ENCODE results near the gene MRPL53. TPM values are rescaled to one million over a fixed set of nuclear protein-coding genes. Genes with fewer than 3 reads are reported as not detected.
A peak's percentile ranks its signal among the peaks of the same experiment; 100 is the strongest.

MRPL53 gene
- total and polyA plus RNA-seq, 9 of the 15 experiments (the other 6 are each of a cell fraction or from before 2014, with no cell fraction given): 11.5 to 87.9 (median 41.1) TPM

GRCh38 chr2:74439803-74440377, 32.6 kb downstream of the MRPL53 start (continued):
- TF ChIP-seq SMARCE1 (IDR thresholded peaks at IDR 0.05) (peak; percentile 35; the same call in 1 of the 2 replicates), MAFK (IDR thresholded peaks at IDR 0.05; ENCODE audit: low read length) (0 out of 2 replicates have a peak, but pooled peaks have one; percentile 9), DMBX1 (CRISPR knock-in tag; IDR thresholded peaks at IDR 0.05; ENCODE audit: borderline replicate concordance) (no peak), TRIM25 (IDR thresholded peaks at IDR 0.05; ENCODE audit: borderline replicate concordance) (0 out of 2 replicates have a peak, but pooled peaks have one; percentile 64), TAF7 (tag; IDR thresholded peaks at IDR 0.05) (peak; percentile 10; the same call in 1 of the 2 replicates), ATF1 (CRISPR knock-in tag; IDR thresholded peaks at IDR 0.05) (no peak), ATF1 (tag; IDR thresholded peaks at IDR 0.05) (no peak), ZNF445 (CRISPR knock-in tag; IDR thresholded peaks at IDR 0.05; ENCODE audit: low read depth) (no peak)

GRCh38 chr2:74439373-74439772, 33.1 kb downstream of the MRPL53 start:
- Histone ChIP-seq H3K27ac (ENCODE audit: extremely low read depth, low read depth, low read length) (no peak overlapping the region), H3K4me3 (peak overlapping the region; percentile 41; the same call in 1 of the 2 replicates), H3K79me2 (ENCODE audit: control insufficient read depth, insufficient read depth, low read length) (no peaks in the 10 kb centered on the region), H4K20me1 (replicated peaks; ENCODE audit: control insufficient read depth, insufficient read depth, low read length) (no peaks in the 10 kb centered on the region), H3K27me3 (ENCODE audit: control insufficient read depth in 2 of 2, insufficient read depth in 2 of 2, low read length in 2 of 2) (no peaks in the 10 kb centered on the region), H3K36me3 (ENCODE audit: control insufficient read depth, insufficient read depth, low read length) (no peaks in the 10 kb centered on the region), H3K4me1 (replicated peaks in 1 of 2; ENCODE audit: control insufficient read depth in 2 of 2, insufficient read depth in 2 of 2, low read length in 2 of 2) (peaks cover 21 to 45% of the 10 kb centered on the region in 2 experiments; a peak in 4 of 5 replicates), H2AFZ (ENCODE audit: low read depth, low read length) (peak overlapping the region; percentile 98), H3K9ac (ENCODE audit: insufficient read depth in 1 of 2, low read depth in 2 of 2, low read length in 2 of 2) (peak overlapping the region; percentile 65 to 94; a peak in 3 of 4 replicates), H3K9me3 (replicated peaks; ENCODE audit: control insufficient read depth, insufficient read depth, low read depth, low read length) (no peaks in the 10 kb centered on the region), H3K9me1 (ENCODE audit: control insufficient read depth, insufficient read depth, low read length) (no peaks in the 10 kb centered on the region), H3K4me2 (ENCODE audit: insufficient read depth, low read length) (peak overlapping the region; percentile 87; the same call in 1 of the 2 replicates)
- in situ Hi-C loops (cut with MboI) (no loop called here), intact Hi-C loops (cut with micrococcal nuclease) (no loop called here)
- 56% methylated on average over 3 of the region's 3 CpGs for WGBS (ENCODE audit: insufficient coverage, low coverage, missing lambda C conversion rate)
- ChIA-PET CTCF (ENCODE audit: low intra/inter-chr PET ratio) (no interaction called here), POLR2A (interaction anchor here (1.2 to 1.7 kb wide), 3 partner anchors 10 to 15 kb away, joined by 3 to 9 read pairs (median 7); partner anchors contain the start of gene INO80B)
- FAIRE-seq: no peak
- ATAC-seq: no peak
- no peak for DNase-seq (ENCODE audit: extremely low read depth in 1 of 4, low spot score in 3 of 4)
- BruUV-seq (replicated peaks): no TSS peak
- TF ChIP-seq E4F1 (CRISPR knock-in tag; IDR thresholded peaks at IDR 0.05; ENCODE audit: borderline replicate concordance) (no peak), FOXA1 (IDR thresholded peaks at IDR 0.05; ENCODE audit: borderline replicate concordance) (no peak), ZNF384 (IDR thresholded peaks at IDR 0.05; ENCODE audit: low read depth, low read length) (no peak), RNF219 (CRISPR knock-in tag; IDR thresholded peaks at IDR 0.05) (no peak), CHD2 (IDR thresholded peaks at IDR 0.05; ENCODE audit: low read depth, low read length) (no peak), ZNF354B (CRISPR knock-in tag; IDR thresholded peaks at IDR 0.05) (no peak), DNMT1 (IDR thresholded peaks at IDR 0.05) (no peak), MTF1 (CRISPR knock-in tag; IDR thresholded peaks at IDR 0.05; ENCODE audit: borderline replicate concordance) (no peak), HNRNPL (IDR thresholded peaks at IDR 0.05; ENCODE audit: low read depth, low read length) (no peak)
